SH-SY5Y (cell line): ENCODE measurements around the gene PKD2.

Source experiments
- GATA2 ChIP-seq: IDR thresholded peaks from 2 replicates; pipeline ENCODE4 v1.6.1; 2011; ENCODE audit warnings: mild to moderate bottlenecking, low read depth, low read length
- GATA3 ChIP-seq: IDR thresholded peaks from 2 replicates; pipeline ENCODE4 v1.6.1; 2011; ENCODE audit warnings: low read depth, mild to moderate bottlenecking, low read length, moderate library complexity

DNA sequence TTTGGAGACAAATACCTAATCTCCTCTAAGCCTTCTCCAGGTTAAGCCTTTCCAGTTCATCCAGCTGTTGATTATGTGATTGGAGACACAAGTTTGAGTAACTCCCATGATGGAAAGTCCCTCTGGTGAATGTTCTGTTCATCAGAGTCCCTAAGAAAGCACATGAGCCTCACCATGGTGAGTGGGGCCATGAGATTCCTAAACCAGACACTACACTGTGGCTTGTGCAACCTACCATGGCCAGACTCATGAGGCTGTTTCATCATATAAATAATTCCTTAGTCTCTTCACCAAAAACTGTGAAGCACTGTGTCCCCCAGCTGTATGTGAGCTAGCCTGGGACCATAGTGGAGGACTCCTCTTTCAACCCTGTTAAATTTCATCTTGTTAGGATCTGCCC is 14.4 kb downstream of the PKD2 start:
- TF ChIP-seq GATA2 = no peak
- TF ChIP-seq GATA3 = no peak
